K562 (cell line): ENCODE measurements around the gene MYRFL. TPM values are rescaled to one million over a fixed set of nuclear protein-coding genes. Genes with fewer than 3 reads are reported as not detected.

Experiments used
- ATAC-seq: fragments of 200-7000 bp; cut with Tn5 transposase; 3 replicates; pipeline ENCODE4 v1.9.1; 2020; ENCODE audit warnings: moderate library complexity
- BruUV-seq: library from RNA; stranded (reverse); fragments of 400-500 nt; replicated peaks from 2 replicates; lab custom pipeline; 2021; lab: Mats Ljungman, UMichigan
- CTCF ChIA-PET: fragments of 300-600 bp; formaldehyde crosslinking; extraction: SDS; loops from one replicate; lab custom pipeline; 2021; ENCODE audit warnings: low intra/inter-chr PET ratio; lab: Yijun Ruan, JAX
- POLR2A ChIA-PET: fragments of 300-600, 350-650 bp; sonication (Branson Sonifier 250); formaldehyde crosslinking; extraction: SDS; loops from one replicate; lab custom pipeline; 2021; ENCODE audit warnings: antibody characterized with exemption, inconsistent platforms; lab: Yijun Ruan, JAX
- DNase-seq, 4 experiments: peaks; one replicate each; pipeline versions ENCODE4 v3.0.0 to v3.0.0-alpha.2; 2011 to 2018; ENCODE audit warnings: low spot score in 3 of 4, mixed read lengths in 3 of 4; ENCODE audit errors: extremely low read depth in 1 of 4
- FAIRE-seq: peaks from 2 replicates; lab custom pipeline; 2011; peaks lifted over from hg19 to GRCh38; lab: Jason Lieb, UNC
- H2AFZ ChIP-seq: 2 replicates; pipeline ENCODE4 v1.6.0; 2011; ENCODE audit warnings: low read depth, low read length, control low read depth, inconsistent platforms
- H3K27ac ChIP-seq: fragments of 200-600 bp; 3 replicates; pipeline ENCODE4 v1.8.0; 2011; ENCODE audit warnings: low read depth, mild to moderate bottlenecking, control low read depth, inconsistent platforms, low read length, moderate library complexity, mixed read lengths; ENCODE audit errors: extremely low read depth
- H3K27me3 ChIP-seq, 2 experiments: fragments of 300-600 bp in 1 of 2; 2 replicates in 1 of 2; 3 replicates in 1 of 2; pipeline versions ENCODE4 v1.6.0 to v1.8.0; 2011; ENCODE audit warnings: inconsistent platforms in 2 of 2, low read length in 2 of 2, mild to moderate bottlenecking in 1 of 2, mixed read lengths in 1 of 2, moderate library complexity in 1 of 2; ENCODE audit not compliant: control insufficient read depth in 2 of 2, insufficient read depth in 2 of 2
- H3K36me3 ChIP-seq: fragments of 300-600 bp; 3 replicates; pipeline ENCODE4 v1.8.0; 2011; ENCODE audit warnings: mild to moderate bottlenecking, low read length, inconsistent platforms; ENCODE audit not compliant: control insufficient read depth, insufficient read depth
- H3K4me1 ChIP-seq, 2 experiments: fragments of 200-600 bp in 1 of 2; replicated peaks in 1 of 2; 2 replicates in 1 of 2; 3 replicates in 1 of 2; pipeline versions ENCODE4 v1.5.1 to v1.8.0; 2011; ENCODE audit warnings: inconsistent platforms in 2 of 2, low read length in 2 of 2, mild to moderate bottlenecking in 1 of 2, mixed read lengths in 1 of 2, moderate library complexity in 1 of 2; ENCODE audit not compliant: control insufficient read depth in 2 of 2, insufficient read depth in 2 of 2
- H3K4me2 ChIP-seq: 2 replicates; pipeline ENCODE4 v1.6.1; 2011; ENCODE audit warnings: low read length, control low read depth, inconsistent platforms, mixed read lengths; ENCODE audit not compliant: insufficient read depth
- H3K4me3 ChIP-seq: fragments of 200-600 bp; sonication (generic), shearing (Covaris generic); 2 replicates; pipeline ENCODE4 v1.5.1; 2016; ENCODE audit warnings: control low read depth, inconsistent platforms
- H3K79me2 ChIP-seq: fragments of 200-600 bp; 3 replicates; pipeline ENCODE4 v1.8.0; 2011; ENCODE audit warnings: low read length, inconsistent platforms; ENCODE audit not compliant: control insufficient read depth, insufficient read depth
- H3K9ac ChIP-seq, 2 experiments: 2 replicates each; pipeline versions ENCODE4 v1.6.0 to v1.6.1; 2011; ENCODE audit warnings: low read depth in 2 of 2, low read length in 2 of 2, control low read depth in 1 of 2, inconsistent platforms in 1 of 2, mild to moderate bottlenecking in 1 of 2, mixed read lengths in 1 of 2; ENCODE audit not compliant: insufficient read depth in 1 of 2
- H3K9me1 ChIP-seq: one replicate; pipeline ENCODE4 v1.6.0; 2011; ENCODE audit warnings: inconsistent platforms, mild to moderate bottlenecking, low read length, moderate library complexity; ENCODE audit not compliant: control insufficient read depth, insufficient read depth
- H3K9me3 ChIP-seq: replicated peaks from 2 replicates; pipeline ENCODE4 v1.5.1; 2011; ENCODE audit warnings: low read depth, low read length, inconsistent platforms; ENCODE audit not compliant: control insufficient read depth, insufficient read depth
- H4K20me1 ChIP-seq: replicated peaks from 2 replicates; pipeline ENCODE4 v1.6.1; 2011; ENCODE audit warnings: low read length, inconsistent platforms, mixed read lengths; ENCODE audit not compliant: control insufficient read depth, insufficient read depth
- ARID1B ChIP-seq: fragments of 450-650 bp; IDR thresholded peaks from 2 replicates; pipeline ENCODE4 v1.6.1; 2016; ENCODE audit warnings: antibody characterized with exemption, mild to moderate bottlenecking, inconsistent platforms
- CC2D1A ChIP-seq: fragments of 450-650 bp; IDR thresholded peaks from 2 replicates; pipeline ENCODE4 v1.6.1; 2017; ENCODE audit warnings: mild to moderate bottlenecking
- CTBP1 ChIP-seq: fragments of 450-650 bp; IDR thresholded peaks from 2 replicates; pipeline ENCODE4 v1.6.1; 2016; ENCODE audit warnings: borderline replicate concordance
- E2F6 ChIP-seq, 2 experiments: IDR thresholded peaks; 2 replicates each; pipeline ENCODE4 v1.6.1; 2011; ENCODE audit warnings: borderline replicate concordance in 1 of 2, control low read depth in 1 of 2, low read depth in 1 of 2, low read length in 1 of 2, mild to moderate bottlenecking in 1 of 2, mixed read lengths in 1 of 2, moderate library complexity in 1 of 2; ENCODE audit not compliant: insufficient read depth in 1 of 2, insufficient read length in 1 of 2, poor library complexity in 1 of 2, severe bottlenecking in 1 of 2; ENCODE audit errors: extremely low read depth in 1 of 2
- FOXK1 ChIP-seq: sonication (generic); formaldehyde crosslinking; IDR thresholded peaks from 2 replicates; pipeline ENCODE4 v1.8.0; 2022; ENCODE audit warnings: missing genetic modification reagents, mild to moderate bottlenecking, borderline replicate concordance
- HEY1 ChIP-seq: fragments of 250-450 bp; sonication (Bioruptor Pico); IDR thresholded peaks from 2 replicates; pipeline ENCODE4 v1.5.0; 2020; ENCODE audit warnings: mild to moderate bottlenecking, moderate library complexity, borderline replicate concordance
- HNRNPL ChIP-seq: fragments of 200-400 bp; formaldehyde crosslinking; IDR thresholded peaks from 2 replicates; pipeline ENCODE4 v1.6.1; 2017; ENCODE audit warnings: low read depth, mild to moderate bottlenecking, low read length
- JUND ChIP-seq, 2 experiments: IDR thresholded peaks; 2 replicates in 1 of 2; 3 replicates in 1 of 2; pipeline ENCODE4 v1.6.1; 2011; ENCODE audit warnings: borderline replicate concordance in 2 of 2, low read depth in 2 of 2, low read length in 2 of 2, improper control_type of control experiment in 1 of 2, missing biosample characterization in 1 of 2, missing genetic modification characterization in 1 of 2, missing genetic modification reagents in 1 of 2
- MEIS2 ChIP-seq: fragments of 450-650 bp; IDR thresholded peaks from 2 replicates; pipeline ENCODE4 v1.6.1; 2014; ENCODE audit warnings: mild to moderate bottlenecking; ENCODE audit not compliant: partially characterized antibody
- SIX5 ChIP-seq, 2 experiments: IDR thresholded peaks; 2 replicates each; pipeline ENCODE4 v1.6.1; 2011; ENCODE audit warnings: low read length in 2 of 2, borderline replicate concordance in 1 of 2, low read depth in 1 of 2, mild to moderate bottlenecking in 1 of 2, moderate library complexity in 1 of 2; ENCODE audit not compliant: insufficient read depth in 1 of 2
- TCF7L2 ChIP-seq: fragments of 150-350 bp; IDR thresholded peaks from 2 replicates; pipeline ENCODE4 v1.6.1; 2016; ENCODE audit warnings: low read depth, mild to moderate bottlenecking, low read length, moderate library complexity
- THRB ChIP-seq: fragments of 450-650 bp; formaldehyde crosslinking; conservative IDR thresholded peaks from 2 replicates; pipeline ENCODE4 v1.4.0; 2022; ENCODE audit warnings: mild to moderate bottlenecking, missing genetic modification characterization
- ZNF511 ChIP-seq: sonication (generic); formaldehyde crosslinking; IDR thresholded peaks from 2 replicates; pipeline ENCODE4 v1.8.0; 2022; ENCODE audit warnings: mild to moderate bottlenecking, missing genetic modification reagents
- in situ Hi-C: fragments of 300-500 bp; cut with MboI; formaldehyde crosslinking; loops from 4 replicates; pipeline ENCODE4 v1.15.0; 2018; ENCODE audit warnings: inconsistent platforms, mixed read lengths
- intact Hi-C: fragments of 100-400 bp; cut with micrococcal nuclease; formaldehyde crosslinking; loops from 2 replicates; pipeline ENCODE4 v1.14.2; 2022
- polyA plus RNA-seq, 8 experiments: library from polyadenylated mRNA; depleted of rRNA in 4 of 8; stranded (reverse) in 5 of 8; unstranded in 3 of 8; fragments of >200 nt; fragmentation: Nextera tagmentation in 2 of 8; fragmentation: Illumina TruSeq in 1 of 8; extraction: Ambion mirVana in 2 of 8; extraction: Trizol in 1 of 8; gene quantifications; 2 replicates each; pipeline versions ENCODE4 v1.2.1 to v1.2.3, GENCODE V29; 2011 to 2014; ENCODE audit warnings: inconsistent platforms in 1 of 8, missing spikeins in 1 of 8
- total RNA-seq, 7 experiments: library from RNA; depleted of rRNA in 6 of 7; stranded (reverse); fragments of >200 nt in 6 of 7; fragmentation: Illumina TruSeq in 2 of 7; extraction: Trizol in 2 of 7; gene quantifications; 2 replicates each; pipeline versions ENCODE4 v1.2.1 to v1.2.3, GENCODE V29; 2011 to 2021; ENCODE audit warnings: low replicate concordance in 1 of 7

MYRFL gene
- total and polyA plus RNA-seq, 9 of the 15 experiments (the other 6 are each of a cell fraction or from before 2014, with no cell fraction given), result not detected

- TF ChIP-seq FOXK1 (CRISPR knock-in tag), result no peak
- TF ChIP-seq TCF7L2, result no peak
- no peak for TF ChIP-seq HEY1 (CRISPR knock-in tag)
- TF ChIP-seq THRB (CRISPR knock-in tag), result no peak
- TF ChIP-seq SIX5 (IDR thresholded peaks at IDR 0.05; ENCODE audit: borderline replicate concordance in 1 of 2, insufficient read depth in 1 of 2, low read depth in 1 of 2, low read length in 2 of 2), result no peak
- no peak for TF ChIP-seq CC2D1A
- TF ChIP-seq HNRNPL, result no peak
- TF ChIP-seq ARID1B, result no peak
Observed at GRCh38 chr12:69884386-69884785, 59.4 kb downstream of the MYRFL start (continued).

GRCh38 chr12:69885658-69886057 lies 60.6 kb downstream of the MYRFL start:
- no peak for FAIRE-seq
- CTCF ChIA-PET, result no interaction called here
- H3K79me2 ChIP-seq, result no peaks in the 10 kb centered on the region
- H3K27me3 ChIP-seq, result peaks cover 0 to 13% of the 10 kb centered on the region in 2 experiments; a peak in 2 of 5 replicates
- TF ChIP-seq ZNF511 (CRISPR knock-in tag), result no peak
- TF ChIP-seq CTBP1, result no peak
- TF ChIP-seq MEIS2, result no peak
- no peak for TF ChIP-seq JUND (IDR thresholded peaks at IDR 0.05; ENCODE audit: borderline replicate concordance, low read depth, low read length)
- TF ChIP-seq JUND (tag; IDR thresholded peaks at IDR 0.05; ENCODE audit: borderline replicate concordance, low read depth, low read length), result no peak
- no peak for TF ChIP-seq E2F6 (IDR thresholded peaks at IDR 0.05; ENCODE audit: borderline replicate concordance in 1 of 2, extremely low read depth in 1 of 2, insufficient read depth in 1 of 2, insufficient read length in 1 of 2, low read depth in 1 of 2, low read length in 1 of 2, poor library complexity in 1 of 2, severe bottlenecking in 1 of 2)
- H3K27ac ChIP-seq, result no peak overlapping the region
- H3K9me3 ChIP-seq, result no peaks in the 10 kb centered on the region
- H3K4me3 ChIP-seq, result no peak overlapping the region
- no peak overlapping the region for H3K4me2 ChIP-seq
- no peaks in the 10 kb centered on the region for H3K4me1 ChIP-seq
- H2AFZ ChIP-seq, result no peak overlapping the region
- POLR2A ChIA-PET, result no interaction called here
- in situ Hi-C loops (no loop called here), intact Hi-C loops (no loop called here)
- no peak for ATAC-seq
- H3K9ac ChIP-seq, result no peak overlapping the region
- DNase-seq, result no peak
- no peaks in the 10 kb centered on the region for H3K36me3 ChIP-seq
- no peaks in the 10 kb centered on the region for H3K9me1 ChIP-seq
- no TSS peak for BruUV-seq
- H4K20me1 ChIP-seq, result no peaks in the 10 kb centered on the region; the same call in 1 of the 2 replicates
